WERI-Rb-1 (cell line): Measurements from ENCODE around the gene AMMECR1.

Experiments used
- DNase-seq: peaks from one replicate; pipeline ENCODE4 v3.0.0-alpha.2; 2020
- H3K27ac ChIP-seq: fragments of 250-450 bp; sonication (Bioruptor Pico); 2 replicates; pipeline ENCODE4 v1.5.1; 2020; ENCODE audit warnings: mild to moderate bottlenecking, moderate library complexity
- H3K27me3 ChIP-seq: fragments of 250-450 bp; sonication (Bioruptor Pico); 2 replicates; pipeline ENCODE4 v1.5.1; 2021; ENCODE audit warnings: mild to moderate bottlenecking, low read depth, moderate library complexity; ENCODE audit not compliant: insufficient read depth, severe bottlenecking
- H3K36me3 ChIP-seq: fragments of 250-450 bp; sonication (Bioruptor Pico); 2 replicates; pipeline ENCODE4 v1.5.1; 2020; ENCODE audit warnings: mild to moderate bottlenecking, moderate library complexity
- H3K4me3 ChIP-seq: 2 replicates; pipeline ENCODE4 v1.5.1; 2011; ENCODE audit warnings: low read depth, mild to moderate bottlenecking, control low read depth, low read length
- H3K9me3 ChIP-seq: fragments of 250-450 bp; sonication (Bioruptor Pico); 2 replicates; pipeline ENCODE4 v1.5.1; 2021; ENCODE audit warnings: mild to moderate bottlenecking, moderate library complexity; ENCODE audit not compliant: severe bottlenecking
- CTCF ChIP-seq: IDR thresholded peaks from 2 replicates; pipeline ENCODE4 v1.5.1; 2011; ENCODE audit warnings: low read depth, mild to moderate bottlenecking, control low read depth, inconsistent platforms, low read length

The AMMECR1 gene

GRCh38 chrX:110317820-110318663 is at the start of gene AMMECR1:
Gene AMMECR1 (minus strand): TSS chrX:110318085. CDS start chrX:110318071, 14 bp downstream.
- peak; percentile 79 for DNase-seq
- H3K27me3 ChIP-seq = peaks cover 28% of the 10 kb centered on the region
- H3K27ac ChIP-seq = peak within 1 kb of the TSS; percentile 56
- H3K36me3 ChIP-seq = no peaks in the 10 kb centered on the region
- peak within 1 kb of the TSS; percentile 73 for H3K4me3 ChIP-seq
- H3K9me3 ChIP-seq = no peaks in the 10 kb centered on the region
- TF ChIP-seq CTCF = no peak

- Histone ChIP-seq H3K4me3 (no peak overlapping the region), H3K9me3 (no peaks in the 10 kb centered on the region), H3K27ac (no peak overlapping the region), H3K36me3 (no peaks in the 10 kb centered on the region), H3K27me3 (peaks cover 44% of the 10 kb centered on the region)
- TF ChIP-seq CTCF = no peak
- no peak for DNase-seq
Observed at GRCh38 chrX:110363244-110363643, 45.4 kb upstream of the AMMECR1 start.

GRCh38 chrX:110359273-110359672 is 41.4 kb upstream of the AMMECR1 start:
- TF ChIP-seq CTCF = no peak
- no peaks in the 10 kb centered on the region for H3K36me3 ChIP-seq
- H3K4me3 ChIP-seq = no peak overlapping the region
- H3K9me3 ChIP-seq = no peaks in the 10 kb centered on the region
- no peak overlapping the region for H3K27ac ChIP-seq
- H3K27me3 ChIP-seq = peaks cover 31% of the 10 kb centered on the region
- no peak for DNase-seq

GRCh38 chrX:110358548-110358947 is 40.7 kb upstream of the AMMECR1 start, which contains the start of gene RTL9:
Gene RTL9 (plus strand): TSS chrX:110358848. CDS start chrX:110450618, 91,770 bp downstream.
- no peak within 1 kb of the TSS for H3K27ac ChIP-seq
- H3K4me3 ChIP-seq = no peak within 1 kb of the TSS
- H3K27me3 ChIP-seq = peaks cover 29% of the 10 kb centered on the region
- TF ChIP-seq CTCF = no peak
- H3K36me3 ChIP-seq = no peaks in the 10 kb centered on the region
- DNase-seq = no peak
- no peaks in the 10 kb centered on the region for H3K9me3 ChIP-seq

- no peak for DNase-seq
- H3K27ac ChIP-seq = no peak overlapping the region
- no peak overlapping the region for H3K4me3 ChIP-seq
- TF ChIP-seq CTCF = no peak
- peaks cover 24% of the 10 kb centered on the region for H3K27me3 ChIP-seq
- no peaks in the 10 kb centered on the region for H3K36me3 ChIP-seq
- H3K9me3 ChIP-seq = no peaks in the 10 kb centered on the region
Observed at GRCh38 chrX:110346681-110347080, 28.8 kb upstream of the AMMECR1 start.
